Upper lobe of left lung (tissue), 6 donors: ENCODE measurements around the gene TBC1D14. TPM values are rescaled to one million over a fixed set of nuclear protein-coding genes. Genes with fewer than 3 reads are reported as not detected.
A peak's percentile ranks its signal among the peaks of the same experiment; 100 is the strongest.

Experiments
- ATAC-seq, 2 donors: fragments of 200-7000 bp; cut with Tn5 transposase; one replicate each; pipeline ENCODE4 v1.9.1; 2022; ENCODE audit warnings: mild to moderate bottlenecking in 2 of 2, moderate library complexity in 2 of 2; ENCODE audit not compliant: low FRiP score in 2 of 2
- DNase-seq, 2 donors: peaks; one replicate each; pipeline ENCODE4 v3.0.0-alpha.2; 2019 to 2020
- H3K27ac ChIP-seq, 4 donors: fragments of 200-600 bp; sonication (generic); one replicate each; pipeline ENCODE4 v1.5.1; 2016 to 2019
- H3K27me3 ChIP-seq, 4 donors: fragments of 200-600 bp; sonication (generic); one replicate each; pipeline ENCODE4 v1.5.1; 2017 to 2019
- H3K36me3 ChIP-seq, 4 donors: fragments of 200-600 bp; sonication (generic); one replicate each; pipeline ENCODE4 v1.5.1; 2016 to 2019
- H3K4me1 ChIP-seq, 4 donors: fragments of 200-600 bp; sonication (generic); one replicate each; pipeline ENCODE4 v1.5.1; 2018 to 2019
- H3K4me3 ChIP-seq, 4 donors: fragments of 200-600 bp; sonication (generic); one replicate each; pipeline ENCODE4 v1.5.1; 2017 to 2019; ENCODE audit warnings: mild to moderate bottlenecking in 2 of 4, moderate library complexity in 1 of 4
- H3K9me3 ChIP-seq, 4 donors: fragments of 200-600 bp; sonication (generic); one replicate each; pipeline ENCODE4 v1.5.1; 2018 to 2019
- EP300 ChIP-seq, 4 donors: sonication (generic); formaldehyde crosslinking; IDR thresholded peaks; one replicate each; pipeline ENCODE4 v1.5.1; 2017; ENCODE audit warnings: antibody characterized with exemption in 4 of 4, control low read depth in 2 of 4
- POLR2A ChIP-seq, 4 donors: fragments of 450-650 bp; IDR thresholded peaks; one replicate each; pipeline ENCODE4 v1.5.1; 2016 to 2017; ENCODE audit warnings: antibody characterized with exemption in 4 of 4, mild to moderate bottlenecking in 2 of 4
- POLR2AphosphoS5 ChIP-seq, 2 donors: sonication (generic); formaldehyde crosslinking; IDR thresholded peaks; one replicate each; pipeline ENCODE4 v1.5.1; 2017; ENCODE audit warnings: antibody characterized with exemption in 2 of 2
- WGBS, 2 donors: methylation state at CpG; one replicate each; pipeline ENCODE4 v1.1.5; 2017 to 2018; 5-methylcytosine and 5-hydroxymethylcytosine counted together
- total RNA-seq, 6 donors: library from RNA; depleted of rRNA in 4 of 6; stranded (reverse); fragments of >200 nt in 4 of 6; gene quantifications; one replicate each; pipeline versions ENCODE4 v1.1.0 to v1.2.1, GENCODE V29; 2016 to 2021
- TF ChIP-seq, protein P1 (sequence below), 6 experiments: fragments of 450-650 bp in 4 of 6; fragments of 200-600 bp in 2 of 6; sonication (generic) in 2 of 6; IDR thresholded peaks; one replicate each; pipeline ENCODE4 v1.5.1; 2016 to 2019; ENCODE audit warnings: antibody characterized with exemption in 6 of 6
- donor health status: DM: no; HTN: no; CAD: no; lungs with moderate emphysema.
- donor health status: DM: no; HTN: yes; CAD: no; lungs with severe emphysema.

Gene TBC1D14
- total RNA-seq, 6 donors from 2014 or later, result 47.7 to 61.8 (median 57.8) TPM

DNA sequence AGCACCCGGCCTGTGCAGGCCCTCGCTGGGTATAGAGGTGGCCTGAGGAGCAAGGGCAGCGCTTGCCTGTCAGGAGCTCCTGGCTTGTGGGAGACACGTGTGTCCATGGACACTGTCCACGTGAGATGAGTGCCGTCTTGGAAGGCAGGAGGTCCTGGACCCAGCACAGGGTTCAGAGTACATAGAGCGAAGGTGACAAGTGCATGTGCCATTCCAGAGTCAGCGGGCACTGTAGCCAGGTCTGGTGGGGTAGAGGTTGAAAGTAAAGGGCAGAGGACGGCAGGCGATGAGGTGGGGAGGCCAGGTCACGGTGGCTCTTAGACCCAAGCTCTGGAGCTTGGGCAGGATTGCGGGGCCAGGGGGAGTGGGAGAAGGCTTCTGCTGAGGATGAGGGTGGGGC lies 105.2 kb downstream of the TBC1D14 start:
- Histone ChIP-seq H3K4me3 (no peak overlapping the region), H3K36me3 (peaks cover 10 to 93% (median 58%) of the 10 kb centered on the region in 4 donors), H3K27me3 (no peaks in the 10 kb centered on the region), H3K27ac (no peak overlapping the region), H3K9me3 (no peaks in the 10 kb centered on the region), H3K4me1 (no peaks in the 10 kb centered on the region)
- ATAC-seq (no peak), DNase-seq (no peak)
- 97 to 98% methylated on average over 12 of the region's 12 CpGs for WGBS, 2 donors
- TF ChIP-seq POLR2A (IDR thresholded peaks at IDR 0.05), result no peak
- TF ChIP-seq, protein P1, sequence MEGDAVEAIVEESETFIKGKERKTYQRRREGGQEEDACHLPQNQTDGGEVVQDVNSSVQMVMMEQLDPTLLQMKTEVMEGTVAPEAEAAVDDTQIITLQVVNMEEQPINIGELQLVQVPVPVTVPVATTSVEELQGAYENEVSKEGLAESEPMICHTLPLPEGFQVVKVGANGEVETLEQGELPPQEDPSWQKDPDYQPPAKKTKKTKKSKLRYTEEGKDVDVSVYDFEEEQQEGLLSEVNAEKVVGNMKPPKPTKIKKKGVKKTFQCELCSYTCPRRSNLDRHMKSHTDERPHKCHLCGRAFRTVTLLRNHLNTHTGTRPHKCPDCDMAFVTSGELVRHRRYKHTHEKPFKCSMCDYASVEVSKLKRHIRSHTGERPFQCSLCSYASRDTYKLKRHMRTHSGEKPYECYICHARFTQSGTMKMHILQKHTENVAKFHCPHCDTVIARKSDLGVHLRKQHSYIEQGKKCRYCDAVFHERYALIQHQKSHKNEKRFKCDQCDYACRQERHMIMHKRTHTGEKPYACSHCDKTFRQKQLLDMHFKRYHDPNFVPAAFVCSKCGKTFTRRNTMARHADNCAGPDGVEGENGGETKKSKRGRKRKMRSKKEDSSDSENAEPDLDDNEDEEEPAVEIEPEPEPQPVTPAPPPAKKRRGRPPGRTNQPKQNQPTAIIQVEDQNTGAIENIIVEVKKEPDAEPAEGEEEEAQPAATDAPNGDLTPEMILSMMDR (IDR thresholded peaks at IDR 0.05), result no peak
- no peak for TF ChIP-seq EP300 (IDR thresholded peaks at IDR 0.05)
- no peak for TF ChIP-seq POLR2AphosphoS5 (IDR thresholded peaks at IDR 0.05)

DNA sequence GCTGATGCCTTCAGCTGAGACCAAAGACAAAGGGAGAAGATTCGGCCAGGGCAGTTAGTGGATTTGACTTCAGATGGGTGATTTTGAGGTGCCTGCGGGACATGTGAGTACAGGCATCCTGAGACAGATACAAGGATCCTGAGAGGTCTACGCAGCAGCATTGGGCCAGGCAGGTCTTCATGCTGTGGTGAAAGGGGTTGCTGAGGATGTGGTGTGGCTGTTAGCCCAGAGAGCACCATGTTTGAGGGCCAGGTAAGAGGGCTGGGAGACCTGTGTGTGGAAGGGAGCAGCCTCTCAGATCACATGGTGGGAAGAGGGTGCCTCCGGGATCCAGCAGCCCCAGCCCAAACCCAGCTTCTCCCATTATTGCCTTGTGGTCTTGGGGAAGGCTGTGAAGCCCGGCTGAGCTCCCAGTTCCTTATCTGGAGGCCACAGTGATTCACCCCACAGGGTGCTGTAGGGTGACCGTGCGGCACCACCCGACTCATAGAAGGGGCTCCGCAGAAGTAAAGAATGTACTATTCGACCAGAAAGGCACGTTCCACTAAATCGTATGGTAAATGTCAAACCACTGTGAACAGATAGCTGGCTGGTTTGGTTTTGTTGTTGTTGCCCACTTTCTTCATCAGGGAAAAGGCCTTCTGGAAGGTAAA lies 105.9 kb downstream of the TBC1D14 start:
- ATAC-seq (peak in 1 of 2 donors; percentile 21), DNase-seq (no peak)
- 84 to 95% methylated on average over 11 to 12 of the region's 12 CpGs for WGBS, 2 donors
- no peak for TF ChIP-seq EP300 (IDR thresholded peaks at IDR 0.05)
- TF ChIP-seq POLR2A (IDR thresholded peaks at IDR 0.05), result no peak
- TF ChIP-seq POLR2AphosphoS5 (IDR thresholded peaks at IDR 0.05), result no peak
- TF ChIP-seq, protein P1 (IDR thresholded peaks at IDR 0.05), result no peak
- Histone ChIP-seq H3K4me1 (no peaks in the 10 kb centered on the region), H3K9me3 (no peaks in the 10 kb centered on the region), H3K36me3 (peaks cover 10 to 90% (median 55%) of the 10 kb centered on the region in 4 donors), H3K27ac (no peak overlapping the region), H3K27me3 (no peaks in the 10 kb centered on the region), H3K4me3 (no peak overlapping the region)

DNA sequence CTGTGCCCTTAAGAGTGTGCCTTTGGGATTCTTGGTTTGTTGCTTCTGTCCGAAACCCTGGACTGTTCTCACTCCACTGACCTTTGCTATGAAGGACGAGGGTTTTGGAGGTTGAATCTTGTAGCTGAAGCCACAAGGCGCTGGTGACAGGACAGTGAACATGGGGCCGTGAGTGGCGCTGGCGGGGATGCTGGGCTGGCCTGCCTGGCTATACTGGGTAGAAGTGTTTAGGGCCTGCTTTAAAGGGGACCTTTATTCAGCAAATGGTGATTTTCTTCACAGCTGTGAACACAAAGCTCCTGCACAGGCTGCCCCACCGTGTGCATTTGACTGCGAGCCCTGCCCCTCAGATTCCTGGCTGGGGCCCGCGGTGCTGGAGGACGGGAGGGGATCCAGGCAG lies 106.5 kb downstream of the TBC1D14 start:
- no peaks in the 10 kb centered on the region for H3K9me3 ChIP-seq
- no peaks in the 10 kb centered on the region for H3K4me1 ChIP-seq
- no peak for TF ChIP-seq EP300 (IDR thresholded peaks at IDR 0.05)
- no peak for TF ChIP-seq POLR2A (IDR thresholded peaks at IDR 0.05)
- TF ChIP-seq, protein P1 (IDR thresholded peaks at IDR 0.05), result no peak
- TF ChIP-seq POLR2AphosphoS5 (IDR thresholded peaks at IDR 0.05), result no peak
- H3K4me3 ChIP-seq, result no peak overlapping the region
- H3K36me3 ChIP-seq, result peaks cover 13 to 90% (median 52%) of the 10 kb centered on the region in 4 donors
- WGBS, 2 donors, result 81 to 86% methylated on average over 11 of the region's 11 CpGs
- no peak for DNase-seq
- no peak overlapping the region for H3K27ac ChIP-seq
- H3K27me3 ChIP-seq, result no peaks in the 10 kb centered on the region
- no peak for ATAC-seq

DNA sequence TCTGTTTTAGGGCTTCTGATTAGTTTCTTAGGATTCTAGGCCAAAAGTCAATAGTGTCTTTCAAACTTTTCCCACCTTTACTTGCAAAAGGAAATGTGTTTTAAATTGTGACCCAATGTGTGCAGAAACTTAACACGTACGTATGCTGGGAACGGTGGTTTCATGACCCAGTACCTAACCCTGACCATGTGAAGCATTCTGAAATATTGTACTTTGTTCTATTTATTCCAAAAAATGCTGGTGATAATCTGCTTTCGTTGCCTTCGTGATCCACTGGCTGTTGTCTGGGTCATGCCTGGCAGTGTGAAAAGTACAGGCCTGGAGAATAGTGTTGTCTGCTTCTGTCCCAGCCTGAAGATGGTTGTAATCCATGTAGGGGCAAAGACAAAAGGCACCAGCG lies 106.9 kb downstream of the TBC1D14 start:
- H3K27ac ChIP-seq, result no peak overlapping the region
- H3K36me3 ChIP-seq, result peaks cover 16 to 89% (median 50%) of the 10 kb centered on the region in 4 donors
- no peak for ATAC-seq

More for the DNA sequence above, 106.9 kb downstream of the TBC1D14 start:
- DNase-seq, result no peak
- Histone ChIP-seq H3K4me3 (no peak overlapping the region), H3K9me3 (no peaks in the 10 kb centered on the region), H3K4me1 (no peaks in the 10 kb centered on the region), H3K27me3 (no peaks in the 10 kb centered on the region)
- TF ChIP-seq POLR2AphosphoS5 (IDR thresholded peaks at IDR 0.05) (no peak), EP300 (IDR thresholded peaks at IDR 0.05) (no peak), POLR2A (IDR thresholded peaks at IDR 0.05) (no peak)
- TF ChIP-seq, protein P1 (IDR thresholded peaks at IDR 0.05), result no peak
- WGBS, 2 donors, result 94 to 98% methylated on average over 6 of the region's 6 CpGs
